ENCODE data around the gene SEMA3F.

SEMA3F gene

GRCh38 chr3:50187750-50188149 lies 32.6 kb downstream of the SEMA3F start:
- DNase-seq (no peak), ATAC-seq (no peak)
- Mint-ChIP-seq H3K4me1 (peaks cover 3% of the 10 kb centered on the region), H3K9me3 (no peaks in the 10 kb centered on the region), H3K4me3 (no peak overlapping the region), H3K27ac (no peak overlapping the region), H3K27me3 (peaks cover 8% of the 10 kb centered on the region)

- H3K27me3 Mint-ChIP-seq, result peaks cover 15% of the 10 kb centered on the region
- H3K9me3 Mint-ChIP-seq, result no peaks in the 10 kb centered on the region
- ATAC-seq (peak; percentile 73), DNase-seq (peak; percentile 43 to 47)
- H3K4me1 Mint-ChIP-seq, result peaks cover 13% of the 10 kb centered on the region
- H3K27ac Mint-ChIP-seq, result no peak overlapping the region
- H3K4me3 Mint-ChIP-seq, result no peak overlapping the region
Measured at GRCh38 chr3:50189274-50189673, 34.1 kb downstream of the SEMA3F start.

GRCh38 chr3:50189989-50190388 lies 34.9 kb downstream of the SEMA3F start:
- Mint-ChIP-seq H3K4me1 (peaks cover 20% of the 10 kb centered on the region), H3K4me3 (no peak overlapping the region), H3K27ac (no peak overlapping the region), H3K27me3 (peaks cover 22% of the 10 kb centered on the region), H3K9me3 (no peaks in the 10 kb centered on the region)
- ATAC-seq, result no peak
- DNase-seq, result no peak

- Mint-ChIP-seq H3K9me3 (no peaks in the 10 kb centered on the region), H3K4me1 (peaks cover 21% of the 10 kb centered on the region), H3K27ac (no peak within 1 kb of the TSS), H3K4me3 (no peak within 1 kb of the TSS), H3K27me3 (peaks cover 33% of the 10 kb centered on the region)
- DNase-seq (no peak), ATAC-seq (no peak)
Measured at GRCh38 chr3:50190936-50191660, 36.0 kb downstream of the SEMA3F start, which contains the start of gene GNAT1. Gene GNAT1 (plus strand): TSS chr3:50191610. CDS start chr3:50191726, 116 bp downstream.

GRCh38 chr3:50192124-50192523 lies 37.0 kb downstream of the SEMA3F start:
- H3K9me3 Mint-ChIP-seq, result no peaks in the 10 kb centered on the region
- H3K4me3 Mint-ChIP-seq, result no peak overlapping the region

GRCh38 chr3:50192689-50193141 lies 37.6 kb downstream of the SEMA3F start:
- Mint-ChIP-seq H3K27ac (no peak overlapping the region), H3K27me3 (peaks cover 40% of the 10 kb centered on the region), H3K9me3 (no peaks in the 10 kb centered on the region), H3K4me3 (no peak overlapping the region), H3K4me1 (peaks cover 21% of the 10 kb centered on the region)
- DNase-seq, result peak; percentile 84 to 88
- peak; percentile 63 for ATAC-seq

More at GRCh38 chr3:50192124-50192523, 37.0 kb downstream of the SEMA3F start:
- DNase-seq (no peak), ATAC-seq (no peak)
- Mint-ChIP-seq H3K27ac (no peak overlapping the region), H3K4me1 (peaks cover 21% of the 10 kb centered on the region), H3K27me3 (peaks cover 40% of the 10 kb centered on the region)

GRCh38 chr3:50193286-50193685 lies 38.2 kb downstream of the SEMA3F start:
- H3K27me3 Mint-ChIP-seq, result peaks cover 40% of the 10 kb centered on the region
- no peak overlapping the region for H3K27ac Mint-ChIP-seq
- H3K4me3 Mint-ChIP-seq, result no peak overlapping the region
- no peak for DNase-seq
- H3K9me3 Mint-ChIP-seq, result no peaks in the 10 kb centered on the region
- no peak for ATAC-seq
- H3K4me1 Mint-ChIP-seq, result peaks cover 21% of the 10 kb centered on the region

GRCh38 chr3:50193746-50194127 lies 38.6 kb downstream of the SEMA3F start:
- peaks cover 21% of the 10 kb centered on the region for H3K4me1 Mint-ChIP-seq
- DNase-seq (no peak), ATAC-seq (no peak)
- peaks cover 45% of the 10 kb centered on the region for H3K27me3 Mint-ChIP-seq
- no peak overlapping the region for H3K27ac Mint-ChIP-seq
- peak overlapping the region; percentile 32 to 73 for H3K4me3 Mint-ChIP-seq
- H3K9me3 Mint-ChIP-seq, result no peaks in the 10 kb centered on the region

- Mint-ChIP-seq H3K4me3 (peak overlapping the region; percentile 49 to 73), H3K9me3 (no peaks in the 10 kb centered on the region), H3K27ac (no peak overlapping the region), H3K4me1 (peaks cover 21% of the 10 kb centered on the region), H3K27me3 (peaks cover 48% of the 10 kb centered on the region)
- DNase-seq (peak; percentile 80 to 81), ATAC-seq (peak; percentile 85)
Measured at GRCh38 chr3:50194128-50194902, 39.2 kb downstream of the SEMA3F start.

GRCh38 chr3:50194903-50195500 lies 39.9 kb downstream of the SEMA3F start:
- ATAC-seq, result peak; percentile 49
- no peaks in the 10 kb centered on the region for H3K9me3 Mint-ChIP-seq
- peak overlapping the region in 1 of 2 donors; percentile 63 for H3K27ac Mint-ChIP-seq
- peaks cover 21% of the 10 kb centered on the region for H3K4me1 Mint-ChIP-seq
- peaks cover 48% of the 10 kb centered on the region for H3K27me3 Mint-ChIP-seq
- DNase-seq, result peak in 1 of 2 donors; percentile 24
- H3K4me3 Mint-ChIP-seq, result peak overlapping the region; percentile 15 to 73

- Mint-ChIP-seq H3K27me3 (peaks cover 51% of the 10 kb centered on the region), H3K9me3 (no peaks in the 10 kb centered on the region), H3K4me3 (peak overlapping the region in 1 of 2 donors; percentile 37), H3K4me1 (peaks cover 21% of the 10 kb centered on the region), H3K27ac (peak overlapping the region in 1 of 2 donors; percentile 63)
- ATAC-seq, result no peak
- no peak for DNase-seq
Measured at GRCh38 chr3:50195501-50196252, 40.6 kb downstream of the SEMA3F start.

GRCh38 chr3:50196253-50196801 lies 41.2 kb downstream of the SEMA3F start:
- ATAC-seq (no peak), DNase-seq (no peak)
- peaks cover 57% of the 10 kb centered on the region for H3K27me3 Mint-ChIP-seq
- no peak overlapping the region for H3K27ac Mint-ChIP-seq
- H3K9me3 Mint-ChIP-seq, result no peaks in the 10 kb centered on the region
- H3K4me3 Mint-ChIP-seq, result no peak overlapping the region
- peaks cover 21% of the 10 kb centered on the region for H3K4me1 Mint-ChIP-seq

GRCh38 chr3:50201573-50202315 lies 46.6 kb downstream of the SEMA3F start:
- DNase-seq, result no peak
- Mint-ChIP-seq H3K27me3 (peaks cover 72% of the 10 kb centered on the region), H3K4me3 (no peak overlapping the region), H3K9me3 (no peaks in the 10 kb centered on the region), H3K4me1 (peaks cover 8% of the 10 kb centered on the region), H3K27ac (peak overlapping the region in 1 of 2 donors; percentile 67)
- ATAC-seq, result no peak

GRCh38 chr3:50202353-50203112 lies 47.4 kb downstream of the SEMA3F start:
- no peak for ATAC-seq
- no peak for DNase-seq
- no peaks in the 10 kb centered on the region for H3K9me3 Mint-ChIP-seq
- H3K4me3 Mint-ChIP-seq, result no peak overlapping the region
- H3K27ac Mint-ChIP-seq, result no peak overlapping the region
- peaks cover 8% of the 10 kb centered on the region for H3K4me1 Mint-ChIP-seq
- peaks cover 77% of the 10 kb centered on the region for H3K27me3 Mint-ChIP-seq
